Osteocyte (in vitro differentiated cells): ENCODE measurements around the gene MAGIX. TPM values are rescaled to one million over a fixed set of nuclear protein-coding genes. Genes with fewer than 3 reads are reported as not detected.
A peak's percentile ranks its signal among the peaks of the same experiment; 100 is the strongest.

ENCODE experiments used
- DNase-seq: peaks from one replicate; pipeline ENCODE4 v3.0.0; 2021; ENCODE audit warnings: mixed read lengths; ENCODE audit not compliant: unreplicated experiment; ENCODE audit errors: extremely low spot score
- H3K27ac Mint-ChIP-seq: one replicate; pipeline ENCODE4 v1.8.0; 2021; ENCODE audit warnings: mild to moderate bottlenecking, mixed read lengths; ENCODE audit not compliant: unreplicated experiment
- H3K27me3 Mint-ChIP-seq: one replicate; pipeline ENCODE4 v1.8.0; 2021; ENCODE audit warnings: mixed read lengths; ENCODE audit not compliant: unreplicated experiment
- H3K36me3 Mint-ChIP-seq: one replicate; pipeline ENCODE4 v1.8.0; 2021; ENCODE audit warnings: mixed read lengths; ENCODE audit not compliant: unreplicated experiment
- H3K4me1 Mint-ChIP-seq: one replicate; pipeline ENCODE4 v1.8.0; 2021; ENCODE audit warnings: mixed read lengths; ENCODE audit not compliant: unreplicated experiment
- H3K4me3 Mint-ChIP-seq: one replicate; pipeline ENCODE4 v1.8.0; 2021; ENCODE audit warnings: mild to moderate bottlenecking, moderate library complexity, mixed read lengths; ENCODE audit not compliant: unreplicated experiment
- H3K9me3 Mint-ChIP-seq: one replicate; pipeline ENCODE4 v1.8.0; 2021; ENCODE audit warnings: mixed read lengths; ENCODE audit not compliant: unreplicated experiment
- total RNA-seq: library from RNA; stranded (reverse); gene quantifications from 2 replicates; pipeline ENCODE4 v1.2.1, GENCODE V29; 2021
- TF ChIP-seq, protein P1 (sequence below): fragments of 200-600 bp; sonication (generic); IDR thresholded peaks from 2 replicates; pipeline ENCODE4 v1.5.0; 2021; ENCODE audit warnings: antibody characterized with exemption, mild to moderate bottlenecking, moderate library complexity

MAGIX gene
- total RNA-seq, 1 donor from 2014 or later, result 2.3 TPM

DNA sequence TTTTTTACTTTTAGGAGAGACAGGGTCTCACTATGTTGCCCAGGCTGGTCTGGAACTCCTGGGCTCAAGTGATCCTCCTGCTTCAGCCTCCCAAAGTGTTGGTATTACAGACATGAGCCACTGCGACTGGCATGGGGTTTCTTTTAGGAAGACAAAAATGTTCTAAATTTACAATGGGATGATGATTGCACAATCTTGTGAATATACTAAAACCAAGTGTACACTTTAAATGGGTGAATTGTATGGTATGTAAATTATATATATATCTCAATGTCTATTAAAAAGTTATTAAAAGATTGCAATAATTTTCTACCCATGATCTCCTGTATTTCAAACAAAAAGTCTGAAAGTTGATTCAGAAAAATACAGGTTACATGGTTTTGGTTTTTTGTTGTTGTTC lies 9.1 kb upstream of the MAGIX start:
- Mint-ChIP-seq H3K9me3 (no peaks in the 10 kb centered on the region), H3K4me3 (no peak overlapping the region), H3K4me1 (peaks cover 13% of the 10 kb centered on the region), H3K36me3 (no peaks in the 10 kb centered on the region), H3K27me3 (no peaks in the 10 kb centered on the region), H3K27ac (no peak overlapping the region)
- DNase-seq, result no peak
- TF ChIP-seq, protein P1, sequence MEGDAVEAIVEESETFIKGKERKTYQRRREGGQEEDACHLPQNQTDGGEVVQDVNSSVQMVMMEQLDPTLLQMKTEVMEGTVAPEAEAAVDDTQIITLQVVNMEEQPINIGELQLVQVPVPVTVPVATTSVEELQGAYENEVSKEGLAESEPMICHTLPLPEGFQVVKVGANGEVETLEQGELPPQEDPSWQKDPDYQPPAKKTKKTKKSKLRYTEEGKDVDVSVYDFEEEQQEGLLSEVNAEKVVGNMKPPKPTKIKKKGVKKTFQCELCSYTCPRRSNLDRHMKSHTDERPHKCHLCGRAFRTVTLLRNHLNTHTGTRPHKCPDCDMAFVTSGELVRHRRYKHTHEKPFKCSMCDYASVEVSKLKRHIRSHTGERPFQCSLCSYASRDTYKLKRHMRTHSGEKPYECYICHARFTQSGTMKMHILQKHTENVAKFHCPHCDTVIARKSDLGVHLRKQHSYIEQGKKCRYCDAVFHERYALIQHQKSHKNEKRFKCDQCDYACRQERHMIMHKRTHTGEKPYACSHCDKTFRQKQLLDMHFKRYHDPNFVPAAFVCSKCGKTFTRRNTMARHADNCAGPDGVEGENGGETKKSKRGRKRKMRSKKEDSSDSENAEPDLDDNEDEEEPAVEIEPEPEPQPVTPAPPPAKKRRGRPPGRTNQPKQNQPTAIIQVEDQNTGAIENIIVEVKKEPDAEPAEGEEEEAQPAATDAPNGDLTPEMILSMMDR, result no peak

DNA sequence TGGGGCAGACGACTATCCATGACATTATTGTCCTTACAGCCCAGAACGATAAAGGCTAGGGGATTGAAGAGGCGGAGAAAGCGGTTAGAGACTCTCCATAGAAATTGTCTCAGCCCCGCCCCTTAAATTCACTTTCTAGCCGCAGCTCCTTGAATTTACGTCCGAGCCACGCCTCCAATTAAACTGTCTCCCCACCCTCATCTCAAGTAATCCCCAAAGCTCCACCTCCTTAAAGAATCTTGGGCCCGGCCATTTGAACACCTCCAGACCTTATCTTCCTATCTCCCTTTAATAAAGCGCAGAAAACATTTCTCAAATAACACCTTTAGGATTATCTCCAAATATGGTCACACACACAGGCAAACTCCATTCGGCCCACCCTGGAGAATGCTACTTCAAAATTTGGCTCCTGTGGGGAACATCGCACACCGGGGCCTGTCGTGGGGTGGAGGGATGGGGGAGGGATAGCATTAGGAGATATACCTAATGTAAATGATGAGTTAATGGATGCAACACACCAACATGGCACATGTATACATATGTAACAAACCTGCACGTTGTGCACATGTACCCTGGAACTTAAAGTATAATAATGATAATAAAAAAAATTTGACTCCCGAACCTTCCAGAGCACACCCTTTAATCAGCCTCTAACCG lies 7.2 kb upstream of the MAGIX start:
- peak overlapping the region; percentile 84 for H3K4me3 Mint-ChIP-seq
- H3K4me1 Mint-ChIP-seq, result peaks cover 15% of the 10 kb centered on the region
- TF ChIP-seq, protein P1, result no peak
- H3K27ac Mint-ChIP-seq, result peak overlapping the region; percentile 99
- no peaks in the 10 kb centered on the region for H3K27me3 Mint-ChIP-seq
- no peak for DNase-seq
- H3K9me3 Mint-ChIP-seq, result no peaks in the 10 kb centered on the region
- H3K36me3 Mint-ChIP-seq, result no peaks in the 10 kb centered on the region

DNA sequence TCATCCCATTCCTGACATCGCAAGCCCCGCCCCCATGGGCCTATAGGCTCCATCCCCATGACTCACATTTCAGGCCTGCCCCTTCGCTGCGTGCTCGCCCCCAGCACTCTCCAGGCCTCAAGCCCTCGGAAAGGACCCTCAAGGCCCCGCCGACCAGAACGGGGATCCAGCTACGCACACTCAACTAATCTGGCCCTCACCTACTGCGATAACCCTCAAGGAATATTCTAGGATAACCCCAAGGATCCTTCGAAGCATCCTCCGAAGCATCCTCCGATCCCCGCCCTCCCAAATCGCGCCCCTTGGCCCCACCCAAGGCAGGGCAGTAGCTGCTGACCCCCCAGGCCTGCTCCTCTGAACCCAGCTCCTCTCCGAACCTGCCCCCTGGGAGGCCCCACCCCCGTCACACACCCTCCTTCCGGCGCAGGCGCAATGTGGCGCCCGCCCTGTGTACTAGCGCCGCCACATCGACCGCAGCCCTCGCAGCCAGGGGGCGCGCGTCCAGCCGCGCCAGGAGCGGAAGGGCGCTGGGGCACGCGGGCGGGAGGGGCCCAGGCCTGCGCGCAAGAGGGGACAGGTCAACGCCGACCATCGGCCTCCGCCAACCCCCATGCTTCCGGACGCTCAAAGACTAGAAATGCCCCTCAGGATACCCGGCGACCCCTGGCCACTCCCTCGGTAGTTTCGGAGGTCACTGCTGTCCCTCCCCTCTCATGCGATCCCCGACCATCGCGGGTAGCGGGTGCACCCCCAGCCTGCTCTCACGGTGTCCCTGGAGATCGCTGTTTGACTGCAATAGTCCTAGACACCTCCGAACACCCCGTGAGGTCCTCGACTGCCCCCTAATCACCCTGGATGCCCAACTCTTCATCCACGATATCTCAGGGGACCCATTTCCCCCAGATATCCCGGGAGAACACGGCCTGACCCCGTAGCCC lies 6.4 kb upstream of the MAGIX start:
- H3K36me3 Mint-ChIP-seq, result no peaks in the 10 kb centered on the region
- DNase-seq, result peak; percentile 93
- H3K27me3 Mint-ChIP-seq, result no peaks in the 10 kb centered on the region
- TF ChIP-seq, protein P1, result peak; percentile 78
- H3K4me1 Mint-ChIP-seq, result peaks cover 17% of the 10 kb centered on the region
- peak overlapping the region; percentile 84 for H3K4me3 Mint-ChIP-seq
- H3K27ac Mint-ChIP-seq, result peak overlapping the region; percentile 99
- no peaks in the 10 kb centered on the region for H3K9me3 Mint-ChIP-seq

DNA sequence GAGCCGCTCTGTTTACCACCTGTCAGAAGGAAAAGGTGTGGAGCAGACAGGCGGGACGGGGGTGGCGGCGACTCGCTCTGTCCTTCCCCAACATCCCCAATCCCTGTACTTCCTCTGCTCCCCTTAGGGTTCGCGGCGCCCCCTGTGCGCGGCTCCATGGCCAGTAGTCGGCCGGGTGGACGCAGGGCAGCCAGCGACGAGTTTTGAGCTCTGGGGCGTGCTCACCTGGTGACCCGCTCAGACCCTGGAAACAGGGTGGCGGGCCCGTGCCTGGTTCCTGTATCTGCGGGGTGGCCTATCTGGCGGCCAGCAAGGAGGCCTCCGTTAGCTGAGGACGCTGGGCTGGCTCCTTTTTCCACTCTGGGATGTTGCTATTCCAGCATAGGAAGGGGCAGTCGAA lies 5.4 kb upstream of the MAGIX start:
- peaks cover 3% of the 10 kb centered on the region for H3K9me3 Mint-ChIP-seq
- H3K27me3 Mint-ChIP-seq, result no peaks in the 10 kb centered on the region
- DNase-seq, result no peak
- TF ChIP-seq, protein P1, result no peak
- peaks cover 19% of the 10 kb centered on the region for H3K4me1 Mint-ChIP-seq
- H3K27ac Mint-ChIP-seq, result no peak overlapping the region
- H3K36me3 Mint-ChIP-seq, result no peaks in the 10 kb centered on the region
- no peak overlapping the region for H3K4me3 Mint-ChIP-seq

DNA sequence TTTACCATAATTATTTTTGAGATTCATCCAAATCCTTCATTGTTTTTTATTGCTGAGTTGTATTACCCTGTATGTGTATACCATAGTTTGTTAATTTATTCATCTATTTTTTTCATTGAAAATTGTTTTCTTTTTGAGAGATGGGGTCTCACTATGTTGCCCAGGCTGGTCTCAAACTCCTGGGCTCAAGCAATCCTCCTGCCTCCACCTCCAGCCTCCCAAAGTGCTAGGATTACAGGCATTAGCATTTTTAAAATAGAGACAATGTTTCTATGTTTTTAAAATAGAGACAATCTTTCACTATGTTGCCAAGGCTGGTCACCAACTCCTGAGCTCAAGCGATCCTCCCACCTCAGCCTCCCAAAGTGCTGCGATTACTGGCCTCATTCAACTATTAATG lies 1.6 kb upstream of the MAGIX start:
- H3K4me3 Mint-ChIP-seq, result no peak overlapping the region
- DNase-seq, result no peak
- TF ChIP-seq, protein P1, result no peak
- no peaks in the 10 kb centered on the region for H3K27me3 Mint-ChIP-seq
- H3K27ac Mint-ChIP-seq, result no peak overlapping the region
- no peaks in the 10 kb centered on the region for H3K36me3 Mint-ChIP-seq
- peaks cover 3% of the 10 kb centered on the region for H3K9me3 Mint-ChIP-seq
- peaks cover 18% of the 10 kb centered on the region for H3K4me1 Mint-ChIP-seq
